ENCODE results near the gene KNCN.

- no peak for TF ChIP-seq TEAD4 (IDR thresholded peaks at IDR 0.05)
- no peak for TF ChIP-seq EP300 (IDR thresholded peaks at IDR 0.05; ENCODE audit: borderline replicate concordance)
- TF ChIP-seq, protein P1, sequence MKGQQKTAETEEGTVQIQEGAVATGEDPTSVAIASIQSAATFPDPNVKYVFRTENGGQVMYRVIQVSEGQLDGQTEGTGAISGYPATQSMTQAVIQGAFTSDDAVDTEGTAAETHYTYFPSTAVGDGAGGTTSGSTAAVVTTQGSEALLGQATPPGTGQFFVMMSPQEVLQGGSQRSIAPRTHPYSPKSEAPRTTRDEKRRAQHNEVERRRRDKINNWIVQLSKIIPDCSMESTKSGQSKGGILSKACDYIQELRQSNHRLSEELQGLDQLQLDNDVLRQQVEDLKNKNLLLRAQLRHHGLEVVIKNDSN (IDR thresholded peaks at IDR 0.05): no peak
- no peak for TF ChIP-seq TAF1 (IDR thresholded peaks at IDR 0.05; ENCODE audit: low read depth)
- TF ChIP-seq CEBPB (IDR thresholded peaks at IDR 0.05): no peak
- no peak for TF ChIP-seq YY1 (IDR thresholded peaks at IDR 0.05; ENCODE audit: low read depth)
- TF ChIP-seq MAX (IDR thresholded peaks at IDR 0.05): no peak
- TF ChIP-seq FOXM1 (IDR thresholded peaks at IDR 0.05; ENCODE audit: borderline replicate concordance, low read depth): no peak
Measured at GRCh38 chr1:46583494-46583893, 32.0 kb upstream of the KNCN start.
